Mesendoderm (in vitro differentiated cells): ENCODE results near the gene CHI3L2.

ENCODE experiments used
- DNase-seq: peaks from one replicate; pipeline ENCODE4 v3.0.0; 2013
- H2AK5ac ChIP-seq: 2 replicates; pipeline ENCODE4 v1.6.1; 2013; ENCODE audit warnings: low read length, inconsistent platforms
- H2BK120ac ChIP-seq: 2 replicates; pipeline ENCODE4 v1.6.1; 2013; ENCODE audit warnings: low read depth, mild to moderate bottlenecking, low read length, moderate library complexity, mixed read lengths
- H2BK15ac ChIP-seq: replicated peaks from 2 replicates; pipeline ENCODE4 v1.6.1; 2013; ENCODE audit warnings: low read depth, mild to moderate bottlenecking, moderate library complexity
- H2BK5ac ChIP-seq: 2 replicates; pipeline ENCODE4 v1.6.1; 2013; ENCODE audit warnings: low read length, inconsistent platforms
- H3K18ac ChIP-seq: 2 replicates; pipeline ENCODE4 v1.6.1; 2013; ENCODE audit warnings: mild to moderate bottlenecking, low read length, mixed read lengths
- H3K23ac ChIP-seq: one replicate; pipeline ENCODE4 v1.6.1; 2013; ENCODE audit warnings: low read length
- H3K27ac ChIP-seq: 2 replicates; pipeline ENCODE4 v1.5.1; 2013; ENCODE audit warnings: low read depth, mild to moderate bottlenecking, inconsistent platforms, low read length, moderate library complexity
- H3K27me3 ChIP-seq: 2 replicates; pipeline ENCODE4 v1.6.1; 2013; ENCODE audit warnings: low read length, control low read depth, mild to moderate bottlenecking, inconsistent platforms; ENCODE audit not compliant: insufficient read depth, poor library complexity
- H3K36me3 ChIP-seq: 2 replicates; pipeline ENCODE4 v1.6.1; 2013; ENCODE audit warnings: low read length, inconsistent platforms; ENCODE audit not compliant: control insufficient read depth, insufficient read depth
- H3K4ac ChIP-seq: one replicate; pipeline ENCODE4 v1.6.1; 2013; ENCODE audit warnings: low read depth, mild to moderate bottlenecking, low read length, moderate library complexity
- H3K4me1 ChIP-seq: 2 replicates; pipeline ENCODE4 v1.6.1; 2013; ENCODE audit warnings: low read depth, low read length, inconsistent platforms; ENCODE audit not compliant: control insufficient read depth
- H3K4me2 ChIP-seq: 2 replicates; pipeline ENCODE4 v1.6.1; 2013; ENCODE audit warnings: low read length
- H3K4me3 ChIP-seq: 2 replicates; pipeline ENCODE4 v1.5.1; 2013; ENCODE audit warnings: mild to moderate bottlenecking, low read length
- H3K56ac ChIP-seq: one replicate; pipeline ENCODE4 v1.6.1; 2013; ENCODE audit warnings: low read length
- H3K79me1 ChIP-seq: 2 replicates; pipeline ENCODE4 v1.6.1; 2013; ENCODE audit warnings: low read length, inconsistent platforms
- H3K79me2 ChIP-seq: 2 replicates; pipeline ENCODE4 v1.6.1; 2013; ENCODE audit warnings: mild to moderate bottlenecking, low read length; ENCODE audit not compliant: control insufficient read depth, insufficient read depth
- H3K9ac ChIP-seq: 2 replicates; pipeline ENCODE4 v1.6.1; 2013; ENCODE audit warnings: low read length, inconsistent platforms
- H4K5ac ChIP-seq: one replicate; pipeline ENCODE4 v1.6.1; 2013; ENCODE audit warnings: low read length
- H4K8ac ChIP-seq: one replicate; pipeline ENCODE4 v1.6.1; 2013; ENCODE audit warnings: low read depth, mild to moderate bottlenecking, control low read depth, low read length, moderate library complexity
- WGBS: extraction: QIAGEN DNeasy Blood & Tissue Kit; methylation state at CpG from one replicate; pipeline ENCODE4 v1.1.7; 2013; ENCODE audit warnings: low lambda C conversion rate, missing lambda C conversion rate; ENCODE audit not compliant: insufficient coverage; ENCODE audit errors: extremely low coverage; 5-methylcytosine and 5-hydroxymethylcytosine counted together

Gene CHI3L2

DNA sequence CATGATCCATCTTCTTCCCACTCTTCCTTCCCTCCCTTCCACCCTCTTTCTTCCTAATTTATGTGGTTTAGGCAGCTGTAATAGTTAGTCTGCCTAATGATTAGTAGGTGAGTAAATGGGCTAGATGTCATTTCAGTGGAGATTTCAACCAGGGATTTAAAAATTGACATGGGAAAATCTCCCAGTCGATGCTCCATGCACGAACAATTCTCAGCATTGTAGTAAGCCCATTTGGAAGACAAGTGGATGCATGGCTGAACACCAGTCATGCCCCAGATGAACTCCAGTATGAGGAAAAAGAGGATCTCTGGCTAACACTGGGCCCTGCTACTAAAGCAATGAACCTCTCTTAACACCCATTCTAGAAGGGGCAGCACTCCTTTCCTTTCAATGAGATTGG, 25.3 kb downstream of the CHI3L2 start:
- no peak overlapping the region for H3K4me3 ChIP-seq
- no peak overlapping the region for H3K4ac ChIP-seq
- H3K36me3 ChIP-seq, result no peaks in the 10 kb centered on the region
- H3K18ac ChIP-seq, result no peak overlapping the region
- H3K4me2 ChIP-seq, result no peak overlapping the region
- H2BK120ac ChIP-seq, result no peak overlapping the region
- no peaks in the 10 kb centered on the region for H3K79me2 ChIP-seq
- no peaks in the 10 kb centered on the region for H3K27me3 ChIP-seq
- no peaks in the 10 kb centered on the region for H3K4me1 ChIP-seq
- DNase-seq, result no peak
- no peak overlapping the region for H3K56ac ChIP-seq
- no peak overlapping the region for H3K27ac ChIP-seq
- no peak overlapping the region for H4K8ac ChIP-seq
- H4K5ac ChIP-seq, result no peak overlapping the region
- no peak overlapping the region for H2BK15ac ChIP-seq
- H3K23ac ChIP-seq, result no peak overlapping the region
- WGBS, result no CpG with 5 or more reads among the region's 2 CpGs
- no peaks in the 10 kb centered on the region for H3K79me1 ChIP-seq
- no peak overlapping the region for H2BK5ac ChIP-seq
- H2AK5ac ChIP-seq, result no peak overlapping the region
- H3K9ac ChIP-seq, result no peak overlapping the region

DNA sequence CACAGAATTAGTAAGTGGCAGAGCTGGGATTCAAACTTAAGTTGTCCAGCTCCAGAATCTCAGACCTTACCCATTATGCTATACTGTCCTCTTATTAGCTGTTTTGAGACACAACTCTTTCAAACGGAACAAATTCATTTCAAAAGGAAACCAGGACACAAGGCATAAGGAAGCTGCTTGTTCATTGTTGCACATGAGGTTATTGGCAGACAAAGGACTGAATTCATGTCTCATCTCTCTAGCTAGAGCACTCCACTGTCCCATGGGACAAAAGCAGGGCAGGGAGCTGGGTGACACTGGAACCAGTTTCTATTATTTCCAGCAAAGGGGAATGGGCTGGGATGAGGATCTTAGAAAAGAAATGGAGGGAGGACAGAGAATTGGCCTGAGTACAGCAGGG, 26.4 kb downstream of the CHI3L2 start:
- H2BK15ac ChIP-seq, result no peak overlapping the region
- H2AK5ac ChIP-seq, result no peak overlapping the region
- no peak overlapping the region for H4K5ac ChIP-seq
- no peak overlapping the region for H2BK5ac ChIP-seq
- no peak overlapping the region for H3K4ac ChIP-seq
- no peak overlapping the region for H3K23ac ChIP-seq
- no peak overlapping the region for H2BK120ac ChIP-seq
- DNase-seq, result no peak
- no CpG with 5 or more reads among the region's 1 CpG for WGBS
- no peaks in the 10 kb centered on the region for H3K79me2 ChIP-seq
- H3K9ac ChIP-seq, result no peak overlapping the region
- H3K27me3 ChIP-seq, result no peaks in the 10 kb centered on the region
- no peak overlapping the region for H3K4me3 ChIP-seq
- H3K18ac ChIP-seq, result no peak overlapping the region
- H3K27ac ChIP-seq, result no peak overlapping the region
- no peaks in the 10 kb centered on the region for H3K79me1 ChIP-seq
- no peak overlapping the region for H3K4me2 ChIP-seq
- no peak overlapping the region for H3K56ac ChIP-seq
- no peaks in the 10 kb centered on the region for H3K36me3 ChIP-seq
- no peaks in the 10 kb centered on the region for H3K4me1 ChIP-seq
- no peak overlapping the region for H4K8ac ChIP-seq

DNA sequence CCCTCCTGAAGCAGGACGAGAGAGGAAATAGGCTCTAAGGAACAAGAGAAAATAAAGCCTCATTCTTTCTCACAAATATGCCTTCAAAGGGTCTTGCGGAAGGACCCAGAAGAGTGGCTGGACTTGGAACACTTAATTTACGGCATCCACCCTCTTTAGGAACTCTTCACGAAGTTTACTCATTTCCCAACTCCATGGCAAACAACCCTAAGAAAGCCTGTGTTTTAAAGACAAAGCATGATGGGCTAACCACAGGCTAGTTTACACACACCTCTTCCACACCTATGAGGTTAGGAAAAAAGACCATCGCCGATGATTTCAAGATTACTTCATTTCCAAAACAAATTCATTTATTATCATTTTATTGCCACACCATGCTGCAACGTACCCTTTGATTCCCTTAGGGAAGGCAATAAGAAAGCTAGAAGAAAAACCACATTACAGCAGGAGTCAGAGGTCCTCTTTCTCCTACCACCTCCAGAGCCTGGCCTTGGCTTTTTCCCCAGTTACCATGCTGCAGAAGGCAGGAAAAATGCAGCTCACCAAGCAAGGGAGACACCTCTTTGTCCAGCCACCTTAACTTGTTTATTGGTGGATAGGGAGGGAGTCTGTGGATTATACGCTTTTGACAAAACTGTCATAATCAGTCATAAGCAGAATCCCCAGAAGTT, 29.6 kb downstream of the CHI3L2 start:
- Histone ChIP-seq H3K56ac (no peak overlapping the region), H2BK120ac (no peak overlapping the region), H4K5ac (no peak overlapping the region), H4K8ac (no peak overlapping the region), H2AK5ac (no peak overlapping the region), H3K4me2 (no peak overlapping the region), H3K4ac (no peak overlapping the region), H3K18ac (no peak overlapping the region), H3K27me3 (no peaks in the 10 kb centered on the region), H3K79me1 (no peaks in the 10 kb centered on the region), H3K9ac (no peak overlapping the region), H3K27ac (no peak overlapping the region), H2BK15ac (no peak overlapping the region), H3K79me2 (no peaks in the 10 kb centered on the region), H2BK5ac (no peak overlapping the region), H3K4me1 (no peaks in the 10 kb centered on the region), H3K23ac (no peak overlapping the region), H3K36me3 (no peaks in the 10 kb centered on the region), H3K4me3 (no peak overlapping the region)
- WGBS, result no CpG with 5 or more reads among the region's 8 CpGs
- DNase-seq, result no peak

DNA sequence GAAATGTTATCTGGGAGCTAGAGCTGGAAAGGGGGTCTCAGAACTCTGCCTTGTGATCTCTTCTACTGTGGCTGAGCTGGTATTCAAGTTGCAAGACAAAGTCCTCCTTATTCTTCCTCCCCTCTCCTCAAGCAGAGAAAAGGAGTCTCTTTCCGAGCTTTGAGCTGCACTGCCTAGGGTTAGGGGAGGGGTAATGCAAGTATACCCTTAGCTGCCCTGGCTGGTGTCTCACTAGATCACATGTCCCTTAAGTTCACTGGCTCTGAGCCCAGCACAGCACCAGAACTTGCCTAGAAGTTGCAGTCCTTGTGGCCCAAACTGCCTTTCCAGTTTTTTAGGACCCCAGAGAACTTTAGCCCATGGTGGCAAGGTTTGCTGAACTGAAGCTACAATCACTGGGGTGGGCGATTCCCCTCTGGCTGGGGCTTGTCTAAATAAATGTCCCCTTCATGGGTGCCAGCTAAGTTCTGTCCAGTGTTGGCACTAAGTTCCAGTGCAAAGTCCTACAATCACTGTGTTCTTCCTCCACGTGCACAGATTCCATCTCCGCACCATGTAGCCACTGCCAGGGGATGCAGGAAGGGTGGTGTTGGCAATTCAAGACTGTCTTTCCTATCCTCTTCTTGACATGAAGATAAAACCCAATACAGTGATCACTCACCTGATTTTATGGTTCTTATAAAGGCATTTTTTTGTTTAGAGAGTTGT, 40.4 kb downstream of the CHI3L2 start:
- no peak for DNase-seq

DNA sequence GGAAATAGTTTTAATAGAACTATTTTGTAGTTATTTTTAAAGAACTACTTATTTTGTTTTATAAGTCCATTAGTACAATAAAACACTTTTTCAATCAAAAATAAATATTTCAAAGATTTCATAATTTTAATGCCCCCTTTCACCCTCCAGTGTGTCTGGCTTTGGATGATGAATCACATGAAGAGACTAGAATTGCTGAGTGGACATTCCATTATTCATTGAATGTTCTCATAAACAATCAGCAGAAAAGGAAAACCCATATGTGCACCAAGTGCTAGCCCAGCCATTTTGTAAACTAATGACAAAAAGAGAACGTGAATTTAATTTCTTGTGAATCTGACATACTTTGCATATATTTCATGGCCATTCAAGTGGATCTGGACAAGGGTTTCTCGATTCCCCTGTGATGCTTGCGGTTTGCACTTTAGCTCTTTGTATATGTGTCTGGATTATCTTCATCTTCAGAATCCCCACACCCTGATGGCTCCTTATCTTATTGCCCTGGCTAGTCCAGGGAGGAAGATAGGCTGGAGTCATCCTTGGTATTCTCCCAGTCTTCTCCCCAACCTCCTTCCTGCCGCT, 42.4 kb downstream of the CHI3L2 start:
- no peak overlapping the region for H4K8ac ChIP-seq

More for the DNA sequence above, 40.4 kb downstream of the CHI3L2 start:
- Histone ChIP-seq H3K4me2 (no peak overlapping the region), H3K18ac (no peak overlapping the region), H4K8ac (no peak overlapping the region), H4K5ac (no peak overlapping the region), H3K36me3 (no peaks in the 10 kb centered on the region), H3K56ac (no peak overlapping the region), H3K27ac (no peak overlapping the region), H3K4me3 (no peak overlapping the region), H3K9ac (no peak overlapping the region), H3K4ac (no peak overlapping the region), H3K79me2 (no peaks in the 10 kb centered on the region), H2BK5ac (no peak overlapping the region), H3K23ac (no peak overlapping the region), H3K79me1 (no peaks in the 10 kb centered on the region), H3K27me3 (no peaks in the 10 kb centered on the region), H3K4me1 (no peaks in the 10 kb centered on the region), H2BK15ac (no peak overlapping the region), H2AK5ac (no peak overlapping the region), H2BK120ac (no peak overlapping the region)
- no CpG with 5 or more reads among the region's 4 CpGs for WGBS

More for the DNA sequence above, 42.4 kb downstream of the CHI3L2 start:
- WGBS, result no CpG with 5 or more reads among the region's 4 CpGs
- H3K4me1 ChIP-seq, result no peaks in the 10 kb centered on the region
- no peak overlapping the region for H2AK5ac ChIP-seq
- no peak overlapping the region for H3K18ac ChIP-seq
- H3K79me1 ChIP-seq, result no peaks in the 10 kb centered on the region
- H3K56ac ChIP-seq, result no peak overlapping the region
- H3K9ac ChIP-seq, result no peak overlapping the region
- H3K23ac ChIP-seq, result no peak overlapping the region
- no peaks in the 10 kb centered on the region for H3K79me2 ChIP-seq
- no peak overlapping the region for H2BK120ac ChIP-seq
- no peak for DNase-seq
- H3K4ac ChIP-seq, result no peak overlapping the region
- no peaks in the 10 kb centered on the region for H3K36me3 ChIP-seq
- H3K4me2 ChIP-seq, result no peak overlapping the region
- H2BK5ac ChIP-seq, result no peak overlapping the region
- no peak overlapping the region for H3K27ac ChIP-seq
- H2BK15ac ChIP-seq, result no peak overlapping the region
- H3K4me3 ChIP-seq, result no peak overlapping the region
- H3K27me3 ChIP-seq, result no peaks in the 10 kb centered on the region
- H4K5ac ChIP-seq, result no peak overlapping the region
